ENCODE results near the gene ATP2C2. TPM values are rescaled to one million over a fixed set of nuclear protein-coding genes. Genes with fewer than 3 reads are reported as not detected.

The ATP2C2 gene
- total and polyA plus RNA-seq, 2 donors (not counting 1 experiment from before 2014, with no cell fraction given), result not detected

- Histone ChIP-seq H3K36me3 (replicated peaks in 1 of 2; ENCODE audit: control extremely low read depth in 1 of 2, control insufficient read depth in 1 of 2, extremely low read depth in 1 of 2, insufficient read depth in 2 of 2, low read length in 1 of 2) (no peaks in the 10 kb centered on the region), H4K20me1 (ENCODE audit: control insufficient read depth, insufficient read depth, low read length, poor library complexity, severe bottlenecking) (no peaks in the 10 kb centered on the region), H3K9me3 (ENCODE audit: control extremely low read depth in 1 of 3, control insufficient read depth in 2 of 3, insufficient read depth in 1 of 3, low read length in 2 of 3) (peaks cover 0 to 12% (median 0%) of the 10 kb centered on the region in 3 donors), H3K4me2 (replicated peaks; ENCODE audit: low read depth, low read length, poor library complexity, severe bottlenecking) (no peak overlapping the region), H3K4me1 (ENCODE audit: control insufficient read depth in 2 of 2, insufficient read depth in 2 of 2, low read length in 2 of 2) (no peaks in the 10 kb centered on the region), H3K9ac (ENCODE audit: low read length) (no peak overlapping the region), H3K27me3 (replicated peaks in 1 of 4; ENCODE audit: control extremely low read depth in 1 of 4, control insufficient read depth in 3 of 4, insufficient read depth in 4 of 4, low read length in 3 of 4) (peaks cover 0 to 8% (median 0%) of the 10 kb centered on the region in 4 experiments), H3K79me2 (ENCODE audit: control insufficient read depth, insufficient read depth, low read length) (no peaks in the 10 kb centered on the region), H3K27ac (ENCODE audit: low read length in 2 of 2) (no peak overlapping the region), H2AFZ (ENCODE audit: insufficient read depth, low read depth, low read length, poor library complexity, severe bottlenecking) (no peak overlapping the region), H3K4me3 (ENCODE audit: control extremely low read depth in 1 of 5, extremely low read depth in 1 of 5, insufficient read depth in 1 of 5, low read depth in 2 of 5, low read length in 4 of 5) (no peak overlapping the region)
- TF ChIP-seq, protein P1, sequence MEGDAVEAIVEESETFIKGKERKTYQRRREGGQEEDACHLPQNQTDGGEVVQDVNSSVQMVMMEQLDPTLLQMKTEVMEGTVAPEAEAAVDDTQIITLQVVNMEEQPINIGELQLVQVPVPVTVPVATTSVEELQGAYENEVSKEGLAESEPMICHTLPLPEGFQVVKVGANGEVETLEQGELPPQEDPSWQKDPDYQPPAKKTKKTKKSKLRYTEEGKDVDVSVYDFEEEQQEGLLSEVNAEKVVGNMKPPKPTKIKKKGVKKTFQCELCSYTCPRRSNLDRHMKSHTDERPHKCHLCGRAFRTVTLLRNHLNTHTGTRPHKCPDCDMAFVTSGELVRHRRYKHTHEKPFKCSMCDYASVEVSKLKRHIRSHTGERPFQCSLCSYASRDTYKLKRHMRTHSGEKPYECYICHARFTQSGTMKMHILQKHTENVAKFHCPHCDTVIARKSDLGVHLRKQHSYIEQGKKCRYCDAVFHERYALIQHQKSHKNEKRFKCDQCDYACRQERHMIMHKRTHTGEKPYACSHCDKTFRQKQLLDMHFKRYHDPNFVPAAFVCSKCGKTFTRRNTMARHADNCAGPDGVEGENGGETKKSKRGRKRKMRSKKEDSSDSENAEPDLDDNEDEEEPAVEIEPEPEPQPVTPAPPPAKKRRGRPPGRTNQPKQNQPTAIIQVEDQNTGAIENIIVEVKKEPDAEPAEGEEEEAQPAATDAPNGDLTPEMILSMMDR (IDR thresholded peaks at IDR 0.05), result no peak
- TF ChIP-seq EZH2 (IDR thresholded peaks at IDR 0.05; ENCODE audit: borderline replicate concordance, insufficient read depth, low read depth, low read length, poor library complexity, severe bottlenecking), result no peak
- Mint-ChIP-seq H3K4me3 (no peak overlapping the region), H3K4me1 (peaks cover 2% of the 10 kb centered on the region), H3K9me3 (ENCODE audit: insufficient read depth) (no peaks in the 10 kb centered on the region), H3K27me3 (peaks cover 18% of the 10 kb centered on the region), H3K27ac (no peak overlapping the region)
- ChIA-PET POLR2A (no interaction called here), CTCF (no interaction called here)
- intact Hi-C loops (cut with micrococcal nuclease), result no loop called here
- DNase-seq (no peak), ATAC-seq (ENCODE audit: low read depth) (no peak)
- WGBS (ENCODE audit: insufficient coverage), result 92% methylated on average over 13 of the region's 13 CpGs
Measured at GRCh38 chr16:84378567-84378966, 10.2 kb downstream of the ATP2C2 start.

DNA sequence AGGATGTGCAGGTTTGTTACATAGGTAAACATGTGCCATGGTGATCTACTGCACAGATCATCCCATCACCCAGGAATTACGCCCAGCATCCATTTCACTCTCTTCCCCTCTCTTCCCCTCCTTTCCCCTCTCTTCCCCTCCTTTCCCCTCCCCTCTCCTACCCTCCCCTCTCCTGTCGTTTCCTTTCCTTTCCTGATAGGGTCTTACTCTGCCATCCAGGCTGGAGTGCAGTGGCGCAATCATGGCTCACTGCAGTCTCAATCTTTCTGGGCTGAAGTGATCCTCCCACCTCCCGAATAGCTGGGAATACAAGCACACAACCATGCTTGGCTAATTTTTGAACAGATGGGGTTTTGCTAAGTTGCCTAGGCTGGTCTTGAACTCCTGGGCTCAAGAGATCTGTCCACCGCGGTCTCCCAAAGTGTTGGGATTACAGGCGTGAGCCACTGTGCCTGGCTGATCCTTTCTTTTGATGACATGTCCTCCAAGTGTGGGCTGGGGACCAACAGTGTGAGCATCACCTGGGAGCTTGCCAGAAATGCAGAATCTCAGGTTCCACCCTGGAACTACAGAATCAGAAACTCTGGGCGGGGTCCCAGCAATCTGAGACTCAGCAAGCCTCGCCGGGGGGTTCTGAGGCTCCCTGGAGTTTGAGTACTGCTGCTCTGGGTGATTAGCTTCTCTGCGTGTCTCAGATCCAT is 10.8 kb downstream of the ATP2C2 start:
- Histone ChIP-seq H3K27me3 (replicated peaks in 1 of 4; ENCODE audit: control extremely low read depth in 1 of 4, control insufficient read depth in 3 of 4, insufficient read depth in 4 of 4, low read length in 3 of 4) (peaks cover 0 to 5% (median 0%) of the 10 kb centered on the region in 4 experiments), H2AFZ (ENCODE audit: insufficient read depth, low read depth, low read length, poor library complexity, severe bottlenecking) (no peak overlapping the region), H3K4me2 (replicated peaks; ENCODE audit: low read depth, low read length, poor library complexity, severe bottlenecking) (no peak overlapping the region), H3K79me2 (ENCODE audit: control insufficient read depth, insufficient read depth, low read length) (no peaks in the 10 kb centered on the region), H3K9ac (ENCODE audit: low read length) (no peak overlapping the region), H3K9me3 (ENCODE audit: control extremely low read depth in 1 of 3, control insufficient read depth in 2 of 3, insufficient read depth in 1 of 3, low read length in 2 of 3) (peaks cover 0 to 14% (median 0%) of the 10 kb centered on the region in 3 donors), H3K36me3 (replicated peaks in 1 of 2; ENCODE audit: control extremely low read depth in 1 of 2, control insufficient read depth in 1 of 2, extremely low read depth in 1 of 2, insufficient read depth in 2 of 2, low read length in 1 of 2) (no peaks in the 10 kb centered on the region), H3K27ac (ENCODE audit: low read length in 2 of 2) (no peak overlapping the region), H3K4me3 (ENCODE audit: control extremely low read depth in 1 of 5, extremely low read depth in 1 of 5, insufficient read depth in 1 of 5, low read depth in 2 of 5, low read length in 4 of 5) (no peak overlapping the region), H4K20me1 (ENCODE audit: control insufficient read depth, insufficient read depth, low read length, poor library complexity, severe bottlenecking) (no peaks in the 10 kb centered on the region), H3K4me1 (ENCODE audit: control insufficient read depth in 2 of 2, insufficient read depth in 2 of 2, low read length in 2 of 2) (no peaks in the 10 kb centered on the region)
- H3K9me3 Mint-ChIP-seq (ENCODE audit: insufficient read depth), result no peaks in the 10 kb centered on the region
- TF ChIP-seq, protein P1 (IDR thresholded peaks at IDR 0.05), result no peak
- no peak overlapping the region for H3K27ac Mint-ChIP-seq
- intact Hi-C loops (cut with micrococcal nuclease), result no loop called here
- DNase-seq, result no peak
- ATAC-seq (ENCODE audit: low read depth), result no peak
- H3K4me3 Mint-ChIP-seq, result no peak overlapping the region
- CTCF ChIA-PET, result no interaction called here
- H3K4me1 Mint-ChIP-seq, result peaks cover 2% of the 10 kb centered on the region
- H3K27me3 Mint-ChIP-seq, result peaks cover 18% of the 10 kb centered on the region
- WGBS (ENCODE audit: insufficient coverage), result 90% methylated on average over 10 of the region's 11 CpGs
- POLR2A ChIA-PET, result no interaction called here

Data from B cell (primary cell).